Left lung (tissue), 10 donors: ENCODE data around the gene BTBD7. TPM values are rescaled to one million over a fixed set of nuclear protein-coding genes. Genes with fewer than 3 reads are reported as not detected.

Experiments
- ATAC-seq: fragments of 200-7000 bp; cut with Tn5 transposase; one replicate; pipeline ENCODE4 v1.9.1; 2020; ENCODE audit warnings: moderate library complexity
- DNase-seq, 4 donors: peaks; one replicate each; pipeline ENCODE4 v3.0.0-alpha.2; 2013 to 2020
- H3K27ac ChIP-seq, 2 donors: fragments of 200-600 bp; sonication (generic) in 1 of 2; one replicate each; pipeline versions ENCODE4 v1.5.0 to v1.8.0; 2020 to 2021
- H3K27me3 ChIP-seq, 2 donors: fragments of 200-600 bp; sonication (generic) in 1 of 2; one replicate each; pipeline versions ENCODE4 v1.5.0 to v1.8.0; 2020 to 2021
- H3K36me3 ChIP-seq, 2 donors: fragments of 200-600 bp; sonication (generic) in 1 of 2; one replicate each; pipeline versions ENCODE4 v1.5.0 to v1.8.0; 2020 to 2021
- H3K4me1 ChIP-seq, 2 donors: fragments of 200-600 bp; one replicate each; pipeline ENCODE4 v1.8.0; 2021
- H3K4me3 ChIP-seq, 2 donors: fragments of 200-600 bp; sonication (generic) in 1 of 2; one replicate each; pipeline versions ENCODE4 v1.5.0 to v1.8.0; 2020 to 2021; ENCODE audit warnings: mild to moderate bottlenecking in 1 of 2
- H3K9me3 ChIP-seq, 2 donors: fragments of 200-600 bp; sonication (generic) in 1 of 2; one replicate each; pipeline versions ENCODE4 v1.5.0 to v1.8.0; 2020 to 2021
- intact Hi-C, 2 donors: fragments of 100-400 bp; cut with DNase I; formaldehyde crosslinking; loops; one replicate each; pipeline versions ENCODE4 v1.11.2 to v1.14.2; 2022
- polyA plus RNA-seq, 6 donors: library from polyadenylated mRNA; unstranded; fragments of 120-200 nt; gene quantifications; one replicate each; pipeline ENCODE4 v1.2.1, GENCODE V29; 2013; ENCODE audit not compliant: insufficient read length in 6 of 6
- total RNA-seq, 2 donors: library from RNA; stranded (reverse); fragmentation: NEBNext Ultra II Directional; extraction: Animal tissue kit (Norgen Biotek cat#: 25700); gene quantifications; one replicate each; pipeline ENCODE4 v1.2.1, GENCODE V29; 2021
- TF ChIP-seq, protein P1 (sequence below), 2 donors: fragments of 200-600 bp; sonication (generic) in 1 of 2; IDR thresholded peaks; one replicate each; pipeline versions ENCODE4 v1.5.0 to v1.8.0; 2021; ENCODE audit warnings: antibody characterized with exemption in 2 of 2
- donor health status: DM: no; HTN: yes; CAD: no.
- donor health status: DM: no; HTN: no; CAD: no.

Gene BTBD7
- total and polyA plus RNA-seq, 8 donors, result 32.1 to 42.8 (median 38.7) TPM

GRCh38 chr14:93200553-93200952 is 132.3 kb downstream of the BTBD7 start:
- DNase-seq (peak in 1 of 4 donors; percentile 50), ATAC-seq (peak; percentile 91)
- intact Hi-C loops, result no loop called here
- Histone ChIP-seq H3K27me3 (no peaks in the 10 kb centered on the region), H3K4me1 (peaks cover 0 to 10% of the 10 kb centered on the region in 2 donors), H3K9me3 (no peaks in the 10 kb centered on the region), H3K36me3 (no peaks in the 10 kb centered on the region), H3K4me3 (no peak overlapping the region), H3K27ac (no peak overlapping the region)
- TF ChIP-seq, protein P1, sequence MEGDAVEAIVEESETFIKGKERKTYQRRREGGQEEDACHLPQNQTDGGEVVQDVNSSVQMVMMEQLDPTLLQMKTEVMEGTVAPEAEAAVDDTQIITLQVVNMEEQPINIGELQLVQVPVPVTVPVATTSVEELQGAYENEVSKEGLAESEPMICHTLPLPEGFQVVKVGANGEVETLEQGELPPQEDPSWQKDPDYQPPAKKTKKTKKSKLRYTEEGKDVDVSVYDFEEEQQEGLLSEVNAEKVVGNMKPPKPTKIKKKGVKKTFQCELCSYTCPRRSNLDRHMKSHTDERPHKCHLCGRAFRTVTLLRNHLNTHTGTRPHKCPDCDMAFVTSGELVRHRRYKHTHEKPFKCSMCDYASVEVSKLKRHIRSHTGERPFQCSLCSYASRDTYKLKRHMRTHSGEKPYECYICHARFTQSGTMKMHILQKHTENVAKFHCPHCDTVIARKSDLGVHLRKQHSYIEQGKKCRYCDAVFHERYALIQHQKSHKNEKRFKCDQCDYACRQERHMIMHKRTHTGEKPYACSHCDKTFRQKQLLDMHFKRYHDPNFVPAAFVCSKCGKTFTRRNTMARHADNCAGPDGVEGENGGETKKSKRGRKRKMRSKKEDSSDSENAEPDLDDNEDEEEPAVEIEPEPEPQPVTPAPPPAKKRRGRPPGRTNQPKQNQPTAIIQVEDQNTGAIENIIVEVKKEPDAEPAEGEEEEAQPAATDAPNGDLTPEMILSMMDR (IDR thresholded peaks at IDR 0.05), result no peak

- TF ChIP-seq, protein P1 (IDR thresholded peaks at IDR 0.05), result no peak
- no peak for ATAC-seq
Measured at GRCh38 chr14:93199031-93199430, 133.8 kb downstream of the BTBD7 start.

DNA sequence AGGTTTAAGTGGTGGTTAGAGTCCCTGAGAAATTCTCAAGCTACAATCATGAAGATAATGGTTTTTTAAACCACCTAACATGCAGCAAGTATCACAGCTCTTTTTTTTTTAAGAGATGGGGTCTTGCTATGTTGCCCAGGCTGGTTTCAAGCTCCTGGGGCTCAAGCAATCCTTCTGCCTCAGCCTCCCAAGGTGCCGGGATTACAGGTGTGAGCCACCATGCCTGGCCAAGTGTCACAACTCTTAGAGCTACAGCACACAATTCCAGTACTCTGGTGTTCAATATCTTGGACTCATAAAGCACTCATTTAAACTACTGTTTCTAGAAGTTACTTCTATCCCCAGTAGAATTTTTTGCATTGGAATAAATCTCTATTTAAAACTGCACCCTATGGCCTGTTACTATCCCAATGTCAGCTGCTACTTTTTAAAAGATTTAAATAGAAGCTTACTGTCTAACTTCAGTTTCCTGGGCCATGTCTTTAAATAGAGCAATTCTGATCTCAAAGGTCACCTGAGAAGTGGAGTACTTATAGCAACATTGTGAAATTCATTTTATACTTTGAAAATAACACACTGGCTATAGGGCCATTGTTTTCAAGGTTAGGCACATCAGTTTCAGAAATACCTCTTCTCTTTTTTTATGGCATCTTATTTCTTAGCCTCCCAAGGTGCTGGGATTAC is 137.4 kb downstream of the BTBD7 start:
- TF ChIP-seq, protein P1 (IDR thresholded peaks at IDR 0.05), result no peak
- Histone ChIP-seq H3K36me3 (peaks cover 0 to 8% of the 10 kb centered on the region in 2 donors), H3K9me3 (no peaks in the 10 kb centered on the region), H3K4me1 (no peaks in the 10 kb centered on the region), H3K4me3 (no peak overlapping the region), H3K27ac (no peak overlapping the region), H3K27me3 (no peaks in the 10 kb centered on the region)
- intact Hi-C loops, result no loop called here
- DNase-seq (no peak), ATAC-seq (peak; percentile 41)

More at GRCh38 chr14:93199031-93199430, 133.8 kb downstream of the BTBD7 start:
- no peak for DNase-seq
- Histone ChIP-seq H3K4me3 (no peak overlapping the region), H3K36me3 (no peaks in the 10 kb centered on the region), H3K27me3 (no peaks in the 10 kb centered on the region), H3K4me1 (no peaks in the 10 kb centered on the region), H3K9me3 (no peaks in the 10 kb centered on the region), H3K27ac (no peak overlapping the region)
- intact Hi-C loops, result no loop called here

Other genes with a start within 250 kb of the BTBD7 start
- gene ITPK1, start 217.1 kb downstream of the BTBD7 start, total RNA-seq, result 100 to 1,000 TPM in 1 of 2 donors, 10 to 100 TPM in 1; 65.6 to 108 TPM
- gene ITPK1, start 217.1 kb downstream of the BTBD7 start, polyA plus RNA-seq, result 10 to 100 TPM; 18.1 to 22.5 (median 20.0) TPM
- 10 to 100 TPM; 20.3 to 28.9 TPM for gene MOAP1, start 148.1 kb downstream of the BTBD7 start, total RNA-seq
- 10 to 100 TPM; 31.2 to 37.0 (median 35.3) TPM for gene MOAP1, start 148.1 kb downstream of the BTBD7 start, polyA plus RNA-seq
- gene LYSET, start 147.7 kb downstream of the BTBD7 start, total RNA-seq, result 10 to 100 TPM; 29.1 to 42.7 TPM
- gene LYSET, start 147.7 kb downstream of the BTBD7 start, polyA plus RNA-seq, result 10 to 100 TPM; 21.9 to 24.9 (median 22.7) TPM
- gene GON7, start 126.0 kb downstream of the BTBD7 start, total RNA-seq, result 10 to 100 TPM; 12.2 to 12.9 TPM
- gene GON7, start 126.0 kb downstream of the BTBD7 start, polyA plus RNA-seq, result 10 to 100 TPM; 11.7 to 16.5 (median 14.3) TPM
- gene UBR7, start 125.8 kb downstream of the BTBD7 start, total RNA-seq, result 10 to 100 TPM; 19.4 to 21.2 TPM
- 10 to 100 TPM; 28.4 to 37.3 (median 32.4) TPM for gene UBR7, start 125.8 kb downstream of the BTBD7 start, polyA plus RNA-seq
- not detected for gene COX8C, start 14.1 kb upstream of the BTBD7 start, total RNA-seq
- under 1 TPM in 4 of 6 donors, not detected in 2; 0.36 to 0.44 (median 0.40) TPM for gene COX8C, start 14.1 kb upstream of the BTBD7 start, polyA plus RNA-seq
- gene UNC79, start 97.9 kb upstream of the BTBD7 start, total RNA-seq, result under 1 TPM; 0.13 to 0.20 TPM
- under 1 TPM; 0.35 to 0.65 (median 0.49) TPM for gene UNC79, start 97.9 kb upstream of the BTBD7 start, polyA plus RNA-seq